HepG2 (cell line): ENCODE measurements around the gene ALPK3. TPM values are rescaled to one million over a fixed set of nuclear protein-coding genes. Genes with fewer than 3 reads are reported as not detected.

Experiments used
- AGO1 ChIP-seq: fragments of 200-400 bp; formaldehyde crosslinking; IDR thresholded peaks from 2 replicates; pipeline ENCODE4 v1.6.1; 2017; ENCODE audit warnings: mild to moderate bottlenecking, low read depth, low read length, moderate library complexity; ENCODE audit not compliant: poor library complexity, severe bottlenecking
- EED ChIP-seq: sonication (generic); formaldehyde crosslinking; IDR thresholded peaks from 2 replicates; pipeline ENCODE4 v1.5.0; 2020; ENCODE audit warnings: mild to moderate bottlenecking, missing genetic modification reagents
- GATA4 ChIP-seq: sonication (generic); IDR thresholded peaks from 2 replicates; pipeline ENCODE4 v1.6.1; 2016; ENCODE audit warnings: antibody characterized with exemption, low read depth, borderline replicate concordance
- KAT8 ChIP-seq: IDR thresholded peaks from 2 replicates; pipeline ENCODE4 v1.6.1; 2016; ENCODE audit warnings: missing genetic modification reagents, missing compliant biosample characterization
- LCORL ChIP-seq, 2 experiments: fragments of 450-650 bp in 1 of 2; sonication (generic) in 1 of 2; formaldehyde crosslinking in 1 of 2; IDR thresholded peaks; 2 replicates each; pipeline versions ENCODE4 v1.5.0 to v1.6.1; 2017 to 2020; ENCODE audit warnings: antibody characterized with exemption in 1 of 2, missing genetic modification reagents in 1 of 2
- MIER3 ChIP-seq: IDR thresholded peaks from 2 replicates; pipeline ENCODE4 v1.6.1; 2016; ENCODE audit warnings: missing compliant biosample characterization, borderline replicate concordance
- NR0B2 ChIP-seq: sonication (generic); formaldehyde crosslinking; IDR thresholded peaks from 2 replicates; pipeline ENCODE4 v1.4.0; 2020; ENCODE audit warnings: mild to moderate bottlenecking, missing genetic modification reagents
- SAFB2 ChIP-seq: sonication (generic); formaldehyde crosslinking; IDR thresholded peaks from 2 replicates; pipeline ENCODE4 v1.5.1; 2020; ENCODE audit warnings: missing genetic modification reagents, low read depth, mild to moderate bottlenecking, borderline replicate concordance
- TAF15 ChIP-seq: fragments of 200-400 bp; formaldehyde crosslinking; IDR thresholded peaks from one replicate; pipeline ENCODE4 v1.6.1; 2018; ENCODE audit warnings: mild to moderate bottlenecking, low read depth, low read length; ENCODE audit not compliant: poor library complexity, severe bottlenecking
- TRIM24 ChIP-seq: sonication (generic); formaldehyde crosslinking; IDR thresholded peaks from 2 replicates; pipeline ENCODE4 v1.8.0; 2022; ENCODE audit warnings: mild to moderate bottlenecking, missing genetic modification reagents
- USF2 ChIP-seq, 2 experiments: sonication (generic) in 1 of 2; formaldehyde crosslinking in 1 of 2; IDR thresholded peaks; 2 replicates each; pipeline versions ENCODE4 v1.5.1 to v1.6.1; 2011 to 2020; ENCODE audit warnings: borderline replicate concordance in 1 of 2, low read depth in 1 of 2, low read length in 1 of 2, mild to moderate bottlenecking in 1 of 2, missing genetic modification reagents in 1 of 2, moderate library complexity in 1 of 2
- ZFP41 ChIP-seq: sonication (generic); formaldehyde crosslinking; IDR thresholded peaks from 2 replicates; pipeline ENCODE4 v1.4.0; 2020; ENCODE audit warnings: mild to moderate bottlenecking, missing genetic modification reagents, borderline replicate concordance
- ZNF101 ChIP-seq: sonication (generic); formaldehyde crosslinking; IDR thresholded peaks from 2 replicates; pipeline ENCODE4 v1.4.0; 2020; ENCODE audit warnings: mild to moderate bottlenecking, low read depth, missing genetic modification reagents, borderline replicate concordance
- ZNF136 ChIP-seq: sonication (generic); formaldehyde crosslinking; IDR thresholded peaks from 2 replicates; pipeline ENCODE4 v1.8.1; 2022; ENCODE audit warnings: low read depth, mild to moderate bottlenecking, moderate library complexity, missing genetic modification reagents
- ZNF343 ChIP-seq: sonication (generic); formaldehyde crosslinking; IDR thresholded peaks from 2 replicates; pipeline ENCODE4 v1.4.0; 2020; ENCODE audit warnings: mild to moderate bottlenecking, missing genetic modification reagents
- ZNF367 ChIP-seq: sonication (generic); formaldehyde crosslinking; IDR thresholded peaks from 2 replicates; pipeline ENCODE4 v1.4.0; 2020; ENCODE audit warnings: missing genetic modification reagents, borderline replicate concordance
- ZNF572 ChIP-seq: sonication (generic); formaldehyde crosslinking; IDR thresholded peaks from 2 replicates; pipeline ENCODE4 v1.5.1; 2020; ENCODE audit warnings: mild to moderate bottlenecking, missing genetic modification reagents
- ZNF724P ChIP-seq: sonication (generic); formaldehyde crosslinking; IDR thresholded peaks from 2 replicates; pipeline ENCODE4 v1.8.0; 2022; ENCODE audit warnings: missing genetic modification reagents, borderline replicate concordance
- polyA plus RNA-seq, 8 experiments: library from polyadenylated mRNA; depleted of rRNA in 3 of 8; stranded (reverse) in 7 of 8; unstranded in 1 of 8; fragments of >200 nt; fragmentation: Illumina TruSeq in 4 of 8; extraction: Trizol in 4 of 8; gene quantifications; 2 replicates each; pipeline versions ENCODE4 v1.2.1 to v1.2.3, GENCODE V29; 2011 to 2016; ENCODE audit warnings: low read depth in 4 of 8, missing spikeins in 1 of 8, mixed read lengths in 1 of 8; ENCODE audit not compliant: insufficient read depth in 1 of 8
- total RNA-seq, 5 experiments: library from RNA; depleted of rRNA; stranded (reverse); fragments of >200 nt; fragmentation: Illumina TruSeq; extraction: Trizol; gene quantifications; 2 replicates each; pipeline ENCODE4 v1.2.3, GENCODE V29; 2016; ENCODE audit warnings: low read depth in 1 of 5
- TF ChIP-seq, protein P1 (sequence below): sonication (generic); formaldehyde crosslinking; IDR thresholded peaks from 2 replicates; pipeline ENCODE4 v1.5.0; 2020; ENCODE audit warnings: mild to moderate bottlenecking, missing genetic modification reagents, borderline replicate concordance

ALPK3 gene
- total and polyA plus RNA-seq, 2 of the 13 experiments (the other 11 are each of a cell fraction or from before 2014, with no cell fraction given): 0.04 to 0.42 TPM

DNA sequence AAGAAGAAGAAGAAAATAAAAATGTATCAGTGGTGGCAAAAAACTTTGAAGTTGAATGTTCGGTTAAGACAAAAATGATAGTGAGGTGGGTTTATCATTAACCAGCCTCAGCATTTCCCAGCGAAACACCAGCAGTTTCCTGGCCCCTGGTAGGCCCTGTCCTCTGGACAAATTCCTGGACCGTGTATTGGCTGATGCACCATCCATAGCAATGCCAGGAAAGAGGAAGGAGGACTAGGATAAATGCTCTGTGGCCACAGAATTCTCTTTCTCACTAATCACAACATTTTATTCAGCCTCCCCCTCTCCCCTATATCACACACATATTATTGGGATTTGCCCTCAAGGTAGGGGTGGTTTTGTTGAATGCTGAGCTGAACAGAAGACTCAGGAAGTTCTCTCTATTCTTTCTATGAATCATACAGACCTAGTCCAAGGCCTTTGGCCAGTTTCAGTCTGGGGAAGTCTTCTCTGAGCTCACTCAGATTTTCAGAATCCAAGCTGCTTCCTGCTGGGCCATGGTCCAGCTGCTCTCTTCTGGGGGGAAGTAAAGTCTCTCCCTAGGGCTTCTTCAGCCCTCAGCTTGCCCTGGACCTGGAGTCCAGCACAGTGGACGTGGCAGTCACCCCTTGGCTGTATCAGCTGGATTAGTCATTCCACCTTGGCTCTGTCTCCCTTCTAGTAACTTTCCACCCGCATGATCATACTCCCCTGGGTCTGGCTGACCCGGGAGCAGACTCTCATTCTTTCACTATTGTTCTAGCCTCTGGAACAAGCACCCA is 94.9 kb downstream of the ALPK3 start (continued):
- TF ChIP-seq LCORL (IDR thresholded peaks at IDR 0.05) (no peak), LCORL (CRISPR knock-in tag; IDR thresholded peaks at IDR 0.05) (peak; percentile 65; the same call in 1 of the 2 replicates), KAT8 (CRISPR knock-in tag) (peak; percentile 40; the same call in 1 of the 2 replicates), ZNF724P (CRISPR knock-in tag) (no peak), GATA4 (no peak), USF2 (IDR thresholded peaks at IDR 0.05; ENCODE audit: low read depth, low read length) (no peak), USF2 (CRISPR knock-in tag; IDR thresholded peaks at IDR 0.05; ENCODE audit: borderline replicate concordance) (no peak), TRIM24 (CRISPR knock-in tag) (no peak), ZNF367 (CRISPR knock-in tag) (no peak), ZNF572 (CRISPR knock-in tag) (no peak), ZFP41 (CRISPR knock-in tag) (no peak), EED (CRISPR knock-in tag) (no peak), TAF15 (no peak), AGO1 (no peak), ZNF136 (no peak), NR0B2 (no peak), MIER3 (peak; percentile 34), ZNF101 (no peak), ZNF343 (CRISPR knock-in tag) (no peak), SAFB2 (CRISPR knock-in tag) (peak; percentile 16; the same call in 1 of the 2 replicates)
- TF ChIP-seq, protein P1, sequence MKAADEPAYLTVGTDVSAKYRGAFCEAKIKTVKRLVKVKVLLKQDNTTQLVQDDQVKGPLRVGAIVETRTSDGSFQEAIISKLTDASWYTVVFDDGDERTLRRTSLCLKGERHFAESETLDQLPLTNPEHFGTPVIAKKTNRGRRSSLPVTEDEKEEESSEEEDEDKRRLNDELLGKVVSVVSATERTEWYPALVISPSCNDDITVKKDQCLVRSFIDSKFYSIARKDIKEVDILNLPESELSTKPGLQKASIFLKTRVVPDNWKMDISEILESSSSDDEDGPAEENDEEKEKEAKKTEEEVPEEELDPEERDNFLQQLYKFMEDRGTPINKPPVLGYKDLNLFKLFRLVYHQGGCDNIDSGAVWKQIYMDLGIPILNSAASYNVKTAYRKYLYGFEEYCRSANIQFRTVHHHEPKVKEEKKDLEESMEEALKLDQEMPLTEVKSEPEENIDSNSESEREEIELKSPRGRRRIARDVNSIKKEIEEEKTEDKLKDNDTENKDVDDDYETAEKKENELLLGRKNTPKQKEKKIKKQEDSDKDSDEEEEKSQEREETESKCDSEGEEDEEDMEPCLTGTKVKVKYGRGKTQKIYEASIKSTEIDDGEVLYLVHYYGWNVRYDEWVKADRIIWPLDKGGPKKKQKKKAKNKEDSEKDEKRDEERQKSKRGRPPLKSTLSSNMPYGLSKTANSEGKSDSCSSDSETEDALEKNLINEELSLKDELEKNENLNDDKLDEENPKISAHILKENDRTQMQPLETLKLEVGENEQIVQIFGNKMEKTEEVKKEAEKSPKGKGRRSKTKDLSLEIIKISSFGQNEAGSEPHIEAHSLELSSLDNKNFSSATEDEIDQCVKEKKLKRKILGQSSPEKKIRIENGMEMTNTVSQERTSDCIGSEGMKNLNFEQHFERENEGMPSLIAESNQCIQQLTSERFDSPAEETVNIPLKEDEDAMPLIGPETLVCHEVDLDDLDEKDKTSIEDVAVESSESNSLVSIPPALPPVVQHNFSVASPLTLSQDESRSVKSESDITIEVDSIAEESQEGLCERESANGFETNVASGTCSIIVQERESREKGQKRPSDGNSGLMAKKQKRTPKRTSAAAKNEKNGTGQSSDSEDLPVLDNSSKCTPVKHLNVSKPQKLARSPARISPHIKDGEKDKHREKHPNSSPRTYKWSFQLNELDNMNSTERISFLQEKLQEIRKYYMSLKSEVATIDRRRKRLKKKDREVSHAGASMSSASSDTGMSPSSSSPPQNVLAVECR (CRISPR knock-in tag): no peak; the same call in 1 of the 2 replicates
